H1 (cell line): Measurements from ENCODE around the gene FZD8. TPM values are rescaled to one million over a fixed set of nuclear protein-coding genes. Genes with fewer than 3 reads are reported as not detected.

ENCODE experiments used
- BCL11A ChIP-seq, 2 experiments: IDR thresholded peaks; one replicate each; pipeline ENCODE4 v1.6.1; 2011; ENCODE audit warnings: low read depth in 2 of 2, low read length in 2 of 2, mild to moderate bottlenecking in 2 of 2
- FOSL1 ChIP-seq: IDR thresholded peaks from 2 replicates; pipeline ENCODE4 v1.6.1; 2011; ENCODE audit warnings: mild to moderate bottlenecking, low read depth, low read length, moderate library complexity; ENCODE audit not compliant: insufficient read depth
- JUND ChIP-seq: IDR thresholded peaks from 2 replicates; pipeline ENCODE4 v1.6.1; 2011; ENCODE audit warnings: mild to moderate bottlenecking, improper control_type of control experiment, low read length
- KDM4A ChIP-seq: IDR thresholded peaks from one replicate; pipeline ENCODE4 v1.7.1; 2012; ENCODE audit warnings: low read depth, mild to moderate bottlenecking, moderate library complexity, low read length, inconsistent platforms; ENCODE audit not compliant: severe bottlenecking
- NANOG ChIP-seq: IDR thresholded peaks from 2 replicates; pipeline ENCODE4 v1.6.1; 2011; ENCODE audit warnings: low read length, low read depth, mild to moderate bottlenecking, inconsistent platforms; ENCODE audit not compliant: insufficient read depth, poor library complexity, severe bottlenecking
- RAD21 ChIP-seq, 2 experiments: IDR thresholded peaks in 1 of 2; conservative IDR thresholded peaks in 1 of 2; 2 replicates each; pipeline ENCODE4 v1.6.1; 2011; ENCODE audit warnings: low read depth in 2 of 2, low read length in 2 of 2, improper control_type of control experiment in 1 of 2, inconsistent platforms in 1 of 2, mild to moderate bottlenecking in 1 of 2, moderate library complexity in 1 of 2
- SIRT6 ChIP-seq: IDR thresholded peaks from one replicate; pipeline ENCODE4 v1.7.1; 2012; ENCODE audit warnings: low read length, inconsistent platforms
- SP2 ChIP-seq: IDR thresholded peaks from 2 replicates; pipeline ENCODE4 v1.6.1; 2012; ENCODE audit warnings: mild to moderate bottlenecking, low read length, inconsistent platforms
- TAF7 ChIP-seq: optimal IDR thresholded peaks from 2 replicates; pipeline ENCODE3; 2011; ENCODE audit warnings: low read depth, mild to moderate bottlenecking, inconsistent platforms, low read length, moderate library complexity, borderline replicate concordance
- TBP ChIP-seq: IDR thresholded peaks from 2 replicates; pipeline ENCODE4 v1.6.1; 2011; ENCODE audit warnings: low read depth, low read length, improper control_type of control experiment
- TCF12 ChIP-seq: IDR thresholded peaks from 2 replicates; pipeline ENCODE4 v1.6.1; 2011; ENCODE audit warnings: low read depth, mild to moderate bottlenecking, low read length
- polyA plus RNA-seq, 7 experiments: library from polyadenylated mRNA; depleted of rRNA in 3 of 7; stranded (reverse) in 5 of 7; unstranded in 2 of 7; fragments of >200 nt in 5 of 7; fragments of 200-250 nt in 2 of 7; gene quantifications; 1 replicate in 5 of 7; 2 replicates in 1 of 7; 4 replicates in 1 of 7; pipeline versions ENCODE4 v1.2.1 to v1.2.3, GENCODE V29; 2011 to 2013; ENCODE audit warnings: missing spikeins in 2 of 7, mixed read lengths in 2 of 7
- total RNA-seq: library from RNA; stranded (reverse); fragmentation: NEBNext Ultra II Directional; extraction: Animal tissue kit (Norgen Biotek cat#: 25700); gene quantifications from 2 replicates; pipeline ENCODE4 v1.2.1, GENCODE V29; 2021
- TF ChIP-seq, protein P1 (sequence below): fragments of 300-600 bp; sonication (generic); IDR thresholded peaks from 2 replicates; pipeline ENCODE4 v1.7.1; 2012; ENCODE audit warnings: low read length, moderate library complexity, mild to moderate bottlenecking, inconsistent platforms; ENCODE audit not compliant: insufficient replicate concordance

FZD8 gene
- total and polyA plus RNA-seq, 2 of the 8 experiments (the other 6 are each of a cell fraction or from before 2014, with no cell fraction given) = 4.8 to 7.1 TPM

DNA sequence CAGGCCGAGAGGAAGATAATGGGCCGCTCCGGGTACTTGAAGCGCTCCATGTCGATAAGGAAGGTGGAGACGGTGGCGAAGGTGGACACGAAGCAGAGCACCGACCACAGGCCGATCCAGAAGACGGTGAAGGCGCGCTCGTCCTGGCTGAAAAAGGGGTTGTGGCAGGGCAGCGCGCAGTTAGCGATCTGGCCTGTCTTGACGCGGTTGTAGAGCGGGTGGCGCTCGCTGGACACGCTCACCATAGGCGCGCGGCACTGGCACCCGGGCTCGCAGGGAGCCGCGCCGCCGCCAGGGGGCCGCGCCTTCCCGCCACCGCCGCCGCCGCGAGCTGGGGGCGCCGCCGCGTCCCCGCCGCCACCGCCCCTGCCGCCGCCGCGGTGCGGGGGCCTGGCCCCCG is 1.6 kb downstream of the FZD8 start (continued):
- TF ChIP-seq RAD21 (IDR thresholded peaks at IDR 0.05 in 1 of 2, conservative IDR thresholded peaks at IDR 0.05 in 1 of 2; ENCODE audit: low read depth in 2 of 2, low read length in 2 of 2) = peak; percentile 20 to 41; a peak in 3 of 4 replicates
- TF ChIP-seq, protein P1, sequence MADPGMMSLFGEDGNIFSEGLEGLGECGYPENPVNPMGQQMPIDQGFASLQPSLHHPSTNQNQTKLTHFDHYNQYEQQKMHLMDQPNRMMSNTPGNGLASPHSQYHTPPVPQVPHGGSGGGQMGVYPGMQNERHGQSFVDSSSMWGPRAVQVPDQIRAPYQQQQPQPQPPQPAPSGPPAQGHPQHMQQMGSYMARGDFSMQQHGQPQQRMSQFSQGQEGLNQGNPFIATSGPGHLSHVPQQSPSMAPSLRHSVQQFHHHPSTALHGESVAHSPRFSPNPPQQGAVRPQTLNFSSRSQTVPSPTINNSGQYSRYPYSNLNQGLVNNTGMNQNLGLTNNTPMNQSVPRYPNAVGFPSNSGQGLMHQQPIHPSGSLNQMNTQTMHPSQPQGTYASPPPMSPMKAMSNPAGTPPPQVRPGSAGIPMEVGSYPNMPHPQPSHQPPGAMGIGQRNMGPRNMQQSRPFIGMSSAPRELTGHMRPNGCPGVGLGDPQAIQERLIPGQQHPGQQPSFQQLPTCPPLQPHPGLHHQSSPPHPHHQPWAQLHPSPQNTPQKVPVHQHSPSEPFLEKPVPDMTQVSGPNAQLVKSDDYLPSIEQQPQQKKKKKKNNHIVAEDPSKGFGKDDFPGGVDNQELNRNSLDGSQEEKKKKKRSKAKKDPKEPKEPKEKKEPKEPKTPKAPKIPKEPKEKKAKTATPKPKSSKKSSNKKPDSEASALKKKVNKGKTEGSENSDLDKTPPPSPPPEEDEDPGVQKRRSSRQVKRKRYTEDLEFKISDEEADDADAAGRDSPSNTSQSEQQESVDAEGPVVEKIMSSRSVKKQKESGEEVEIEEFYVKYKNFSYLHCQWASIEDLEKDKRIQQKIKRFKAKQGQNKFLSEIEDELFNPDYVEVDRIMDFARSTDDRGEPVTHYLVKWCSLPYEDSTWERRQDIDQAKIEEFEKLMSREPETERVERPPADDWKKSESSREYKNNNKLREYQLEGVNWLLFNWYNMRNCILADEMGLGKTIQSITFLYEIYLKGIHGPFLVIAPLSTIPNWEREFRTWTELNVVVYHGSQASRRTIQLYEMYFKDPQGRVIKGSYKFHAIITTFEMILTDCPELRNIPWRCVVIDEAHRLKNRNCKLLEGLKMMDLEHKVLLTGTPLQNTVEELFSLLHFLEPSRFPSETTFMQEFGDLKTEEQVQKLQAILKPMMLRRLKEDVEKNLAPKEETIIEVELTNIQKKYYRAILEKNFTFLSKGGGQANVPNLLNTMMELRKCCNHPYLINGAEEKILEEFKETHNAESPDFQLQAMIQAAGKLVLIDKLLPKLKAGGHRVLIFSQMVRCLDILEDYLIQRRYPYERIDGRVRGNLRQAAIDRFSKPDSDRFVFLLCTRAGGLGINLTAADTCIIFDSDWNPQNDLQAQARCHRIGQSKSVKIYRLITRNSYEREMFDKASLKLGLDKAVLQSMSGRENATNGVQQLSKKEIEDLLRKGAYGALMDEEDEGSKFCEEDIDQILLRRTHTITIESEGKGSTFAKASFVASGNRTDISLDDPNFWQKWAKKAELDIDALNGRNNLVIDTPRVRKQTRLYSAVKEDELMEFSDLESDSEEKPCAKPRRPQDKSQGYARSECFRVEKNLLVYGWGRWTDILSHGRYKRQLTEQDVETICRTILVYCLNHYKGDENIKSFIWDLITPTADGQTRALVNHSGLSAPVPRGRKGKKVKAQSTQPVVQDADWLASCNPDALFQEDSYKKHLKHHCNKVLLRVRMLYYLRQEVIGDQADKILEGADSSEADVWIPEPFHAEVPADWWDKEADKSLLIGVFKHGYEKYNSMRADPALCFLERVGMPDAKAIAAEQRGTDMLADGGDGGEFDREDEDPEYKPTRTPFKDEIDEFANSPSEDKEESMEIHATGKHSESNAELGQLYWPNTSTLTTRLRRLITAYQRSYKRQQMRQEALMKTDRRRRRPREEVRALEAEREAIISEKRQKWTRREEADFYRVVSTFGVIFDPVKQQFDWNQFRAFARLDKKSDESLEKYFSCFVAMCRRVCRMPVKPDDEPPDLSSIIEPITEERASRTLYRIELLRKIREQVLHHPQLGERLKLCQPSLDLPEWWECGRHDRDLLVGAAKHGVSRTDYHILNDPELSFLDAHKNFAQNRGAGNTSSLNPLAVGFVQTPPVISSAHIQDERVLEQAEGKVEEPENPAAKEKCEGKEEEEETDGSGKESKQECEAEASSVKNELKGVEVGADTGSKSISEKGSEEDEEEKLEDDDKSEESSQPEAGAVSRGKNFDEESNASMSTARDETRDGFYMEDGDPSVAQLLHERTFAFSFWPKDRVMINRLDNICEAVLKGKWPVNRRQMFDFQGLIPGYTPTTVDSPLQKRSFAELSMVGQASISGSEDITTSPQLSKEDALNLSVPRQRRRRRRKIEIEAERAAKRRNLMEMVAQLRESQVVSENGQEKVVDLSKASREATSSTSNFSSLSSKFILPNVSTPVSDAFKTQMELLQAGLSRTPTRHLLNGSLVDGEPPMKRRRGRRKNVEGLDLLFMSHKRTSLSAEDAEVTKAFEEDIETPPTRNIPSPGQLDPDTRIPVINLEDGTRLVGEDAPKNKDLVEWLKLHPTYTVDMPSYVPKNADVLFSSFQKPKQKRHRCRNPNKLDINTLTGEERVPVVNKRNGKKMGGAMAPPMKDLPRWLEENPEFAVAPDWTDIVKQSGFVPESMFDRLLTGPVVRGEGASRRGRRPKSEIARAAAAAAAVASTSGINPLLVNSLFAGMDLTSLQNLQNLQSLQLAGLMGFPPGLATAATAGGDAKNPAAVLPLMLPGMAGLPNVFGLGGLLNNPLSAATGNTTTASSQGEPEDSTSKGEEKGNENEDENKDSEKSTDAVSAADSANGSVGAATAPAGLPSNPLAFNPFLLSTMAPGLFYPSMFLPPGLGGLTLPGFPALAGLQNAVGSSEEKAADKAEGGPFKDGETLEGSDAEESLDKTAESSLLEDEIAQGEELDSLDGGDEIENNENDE = no peak
- no peak for TF ChIP-seq SIRT6
- no peak for TF ChIP-seq TBP
- TF ChIP-seq TCF12 = no peak
- peak; percentile 9 for TF ChIP-seq KDM4A
- no peak for TF ChIP-seq BCL11A (IDR thresholded peaks at IDR 0.05; ENCODE audit: low read depth in 2 of 2, low read length in 2 of 2)
- no peak for TF ChIP-seq TAF7
- TF ChIP-seq FOSL1 = no peak
- TF ChIP-seq JUND = no peak
- TF ChIP-seq NANOG = no peak
- TF ChIP-seq SP2 = no peak
